ENCODE data around the gene IFNLR1. TPM values are rescaled to one million over a fixed set of nuclear protein-coding genes. Genes with fewer than 3 reads are reported as not detected.

Gene IFNLR1
- polyA plus RNA-seq, 1 donor (not counting 4 experiments of a cell fraction or from before 2014, with no cell fraction given) = 3.4 TPM

- peaks cover 13% of the 10 kb centered on the region for H3K27me3 ChIP-seq (ENCODE audit: control insufficient read depth, extremely low read depth, insufficient read depth, low read length)
- H3K4me2 ChIP-seq (ENCODE audit: control insufficient read depth, extremely low read depth, insufficient read depth, low read depth, low read length) = no peak overlapping the region
- H3K27ac ChIP-seq (ENCODE audit: control insufficient read depth, insufficient read depth, low read length) = no peak overlapping the region
- DNase-seq (ENCODE audit: low read depth, low spot score) (no peak), FAIRE-seq (no peak)
- H3K4me3 ChIP-seq (ENCODE audit: control insufficient read depth in 2 of 3, extremely low read depth in 1 of 3, insufficient read depth in 2 of 3, low read depth in 1 of 3, low read length in 3 of 3) = no peak overlapping the region
- peaks cover 2% of the 10 kb centered on the region for H3K9me1 ChIP-seq (ENCODE audit: control insufficient read depth, extremely low read depth, insufficient read depth, low read length)
- no peak for TF ChIP-seq EZH2 (IDR thresholded peaks at IDR 0.05; ENCODE audit: low read length)
- TF ChIP-seq, protein P1, sequence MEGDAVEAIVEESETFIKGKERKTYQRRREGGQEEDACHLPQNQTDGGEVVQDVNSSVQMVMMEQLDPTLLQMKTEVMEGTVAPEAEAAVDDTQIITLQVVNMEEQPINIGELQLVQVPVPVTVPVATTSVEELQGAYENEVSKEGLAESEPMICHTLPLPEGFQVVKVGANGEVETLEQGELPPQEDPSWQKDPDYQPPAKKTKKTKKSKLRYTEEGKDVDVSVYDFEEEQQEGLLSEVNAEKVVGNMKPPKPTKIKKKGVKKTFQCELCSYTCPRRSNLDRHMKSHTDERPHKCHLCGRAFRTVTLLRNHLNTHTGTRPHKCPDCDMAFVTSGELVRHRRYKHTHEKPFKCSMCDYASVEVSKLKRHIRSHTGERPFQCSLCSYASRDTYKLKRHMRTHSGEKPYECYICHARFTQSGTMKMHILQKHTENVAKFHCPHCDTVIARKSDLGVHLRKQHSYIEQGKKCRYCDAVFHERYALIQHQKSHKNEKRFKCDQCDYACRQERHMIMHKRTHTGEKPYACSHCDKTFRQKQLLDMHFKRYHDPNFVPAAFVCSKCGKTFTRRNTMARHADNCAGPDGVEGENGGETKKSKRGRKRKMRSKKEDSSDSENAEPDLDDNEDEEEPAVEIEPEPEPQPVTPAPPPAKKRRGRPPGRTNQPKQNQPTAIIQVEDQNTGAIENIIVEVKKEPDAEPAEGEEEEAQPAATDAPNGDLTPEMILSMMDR (optimal IDR thresholded peaks at IDR 0.05 in 1 of 3, IDR thresholded peaks at IDR 0.05 in 1 of 3, conservative IDR thresholded peaks at IDR 0.05 in 1 of 3; ENCODE audit: extremely low read depth in 1 of 3, insufficient read depth in 2 of 3, low read length in 3 of 3) = no peak
- H2AFZ ChIP-seq (ENCODE audit: control insufficient read depth, low read length) = no peak overlapping the region
- no peaks in the 10 kb centered on the region for H3K9me3 ChIP-seq (ENCODE audit: control insufficient read depth, low read depth, low read length)
- no peaks in the 10 kb centered on the region for H3K79me2 ChIP-seq (ENCODE audit: control insufficient read depth, insufficient read depth, low read length)
- no peak overlapping the region for H3K9ac ChIP-seq (ENCODE audit: control insufficient read depth, extremely low read depth, insufficient read depth, low read length)
- H3K36me3 ChIP-seq (ENCODE audit: control insufficient read depth in 2 of 2, extremely low read depth in 1 of 2, insufficient read depth in 2 of 2, low read length in 2 of 2) = no peaks in the 10 kb centered on the region
- dilution Hi-C loops (cut with MboI; ENCODE audit: extremely low pct_ligation_motif_present, low sequenced_read_pairs) = no loop called here
- H4K20me1 ChIP-seq (ENCODE audit: control insufficient read depth, extremely low read depth, insufficient read depth, low read length) = no peaks in the 10 kb centered on the region
- peaks cover 36% of the 10 kb centered on the region for H3K4me1 ChIP-seq (ENCODE audit: control insufficient read depth, extremely low read depth, insufficient read depth, low read length)
These were observed 18.4 kb upstream of the IFNLR1 start for GRCh38 chr1:24205345-24206082.

- no peaks in the 10 kb centered on the region for H3K79me2 ChIP-seq (ENCODE audit: control insufficient read depth, insufficient read depth, low read length)
- peak overlapping the region; percentile 67 for H3K4me2 ChIP-seq (ENCODE audit: control insufficient read depth, extremely low read depth, insufficient read depth, low read depth, low read length)
- H3K36me3 ChIP-seq (ENCODE audit: control insufficient read depth in 2 of 2, extremely low read depth in 1 of 2, insufficient read depth in 2 of 2, low read length in 2 of 2) = no peaks in the 10 kb centered on the region
- TF ChIP-seq, protein P1 (optimal IDR thresholded peaks at IDR 0.05 in 1 of 3, IDR thresholded peaks at IDR 0.05 in 1 of 3, conservative IDR thresholded peaks at IDR 0.05 in 1 of 3; ENCODE audit: extremely low read depth in 1 of 3, insufficient read depth in 2 of 3, low read length in 3 of 3) = no peak
- no peak for TF ChIP-seq EZH2 (IDR thresholded peaks at IDR 0.05; ENCODE audit: low read length)
- H3K27ac ChIP-seq (ENCODE audit: control insufficient read depth, insufficient read depth, low read length) = no peak overlapping the region
- no peaks in the 10 kb centered on the region for H4K20me1 ChIP-seq (ENCODE audit: control insufficient read depth, extremely low read depth, insufficient read depth, low read length)
- H2AFZ ChIP-seq (ENCODE audit: control insufficient read depth, low read length) = no peak overlapping the region
- no peak for FAIRE-seq
- H3K9me3 ChIP-seq (ENCODE audit: control insufficient read depth, low read depth, low read length) = no peaks in the 10 kb centered on the region
- H3K27me3 ChIP-seq (ENCODE audit: control insufficient read depth, extremely low read depth, insufficient read depth, low read length) = peaks cover 9% of the 10 kb centered on the region
- H3K9ac ChIP-seq (ENCODE audit: control insufficient read depth, extremely low read depth, insufficient read depth, low read length) = peak overlapping the region; percentile 43
- DNase-seq (ENCODE audit: low read depth, low spot score) = no peak
- peaks cover 2% of the 10 kb centered on the region for H3K9me1 ChIP-seq (ENCODE audit: control insufficient read depth, extremely low read depth, insufficient read depth, low read length)
- peaks cover 36% of the 10 kb centered on the region for H3K4me1 ChIP-seq (ENCODE audit: control insufficient read depth, extremely low read depth, insufficient read depth, low read length)
- dilution Hi-C loops (cut with MboI; ENCODE audit: extremely low pct_ligation_motif_present, low sequenced_read_pairs) = no loop called here
- no peak overlapping the region for H3K4me3 ChIP-seq (ENCODE audit: control insufficient read depth in 2 of 3, extremely low read depth in 1 of 3, insufficient read depth in 2 of 3, low read depth in 1 of 3, low read length in 3 of 3)
These were observed 17.0 kb upstream of the IFNLR1 start for GRCh38 chr1:24204116-24204515.
